Suprapubic skin (tissue), 4 donors: ENCODE results near the gene VGLL1.

Source experiments
- EP300 ChIP-seq: sonication (generic); formaldehyde crosslinking; IDR thresholded peaks from one replicate; pipeline ENCODE4 v1.6.1; 2017; ENCODE audit warnings: antibody characterized with exemption
- POLR2A ChIP-seq, 2 donors: fragments of 450-650 bp; IDR thresholded peaks; one replicate each; pipeline ENCODE4 v1.6.1; 2017; ENCODE audit warnings: antibody characterized with exemption in 2 of 2, mild to moderate bottlenecking in 2 of 2, moderate library complexity in 2 of 2
- POLR2AphosphoS5 ChIP-seq, 3 donors: sonication (generic); formaldehyde crosslinking; IDR thresholded peaks; one replicate each; pipeline ENCODE4 v1.6.1; 2017; ENCODE audit warnings: antibody characterized with exemption in 3 of 3
- TF ChIP-seq, protein P1 (sequence below), 2 donors: fragments of 200-600 bp in 1 of 2; fragments of 450-650 bp in 1 of 2; sonication (generic) in 1 of 2; IDR thresholded peaks; one replicate each; pipeline ENCODE4 v1.5.1; 2016 to 2019; ENCODE audit warnings: antibody characterized with exemption in 2 of 2, mild to moderate bottlenecking in 1 of 2, moderate library complexity in 1 of 2

DNA sequence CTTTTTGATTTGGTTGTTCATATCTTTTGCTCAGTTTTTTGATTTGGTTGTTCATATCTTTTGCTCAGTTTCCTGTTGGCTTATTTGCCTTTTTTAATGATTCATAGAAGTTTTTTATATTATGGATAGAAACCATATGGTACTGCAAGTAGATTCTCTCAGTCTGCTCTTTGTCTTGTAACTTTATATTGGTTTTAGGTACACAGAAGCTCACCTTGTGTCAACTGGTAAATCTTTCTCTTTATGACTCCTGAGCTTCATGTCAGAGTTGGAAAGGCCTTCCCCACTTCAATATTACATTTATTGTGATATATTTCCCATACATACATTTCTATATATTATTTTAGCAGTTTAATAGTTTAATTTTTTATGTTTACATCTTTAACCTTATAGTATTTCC, 8.2 kb upstream of the VGLL1 start:
- TF ChIP-seq, protein P1, sequence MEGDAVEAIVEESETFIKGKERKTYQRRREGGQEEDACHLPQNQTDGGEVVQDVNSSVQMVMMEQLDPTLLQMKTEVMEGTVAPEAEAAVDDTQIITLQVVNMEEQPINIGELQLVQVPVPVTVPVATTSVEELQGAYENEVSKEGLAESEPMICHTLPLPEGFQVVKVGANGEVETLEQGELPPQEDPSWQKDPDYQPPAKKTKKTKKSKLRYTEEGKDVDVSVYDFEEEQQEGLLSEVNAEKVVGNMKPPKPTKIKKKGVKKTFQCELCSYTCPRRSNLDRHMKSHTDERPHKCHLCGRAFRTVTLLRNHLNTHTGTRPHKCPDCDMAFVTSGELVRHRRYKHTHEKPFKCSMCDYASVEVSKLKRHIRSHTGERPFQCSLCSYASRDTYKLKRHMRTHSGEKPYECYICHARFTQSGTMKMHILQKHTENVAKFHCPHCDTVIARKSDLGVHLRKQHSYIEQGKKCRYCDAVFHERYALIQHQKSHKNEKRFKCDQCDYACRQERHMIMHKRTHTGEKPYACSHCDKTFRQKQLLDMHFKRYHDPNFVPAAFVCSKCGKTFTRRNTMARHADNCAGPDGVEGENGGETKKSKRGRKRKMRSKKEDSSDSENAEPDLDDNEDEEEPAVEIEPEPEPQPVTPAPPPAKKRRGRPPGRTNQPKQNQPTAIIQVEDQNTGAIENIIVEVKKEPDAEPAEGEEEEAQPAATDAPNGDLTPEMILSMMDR (IDR thresholded peaks at IDR 0.05): no peak
- TF ChIP-seq POLR2A (IDR thresholded peaks at IDR 0.05): no peak
- no peak for TF ChIP-seq EP300
- no peak for TF ChIP-seq POLR2AphosphoS5 (IDR thresholded peaks at IDR 0.05)
